Measurements from ENCODE around the gene ITGA1. TPM values are rescaled to one million over a fixed set of nuclear protein-coding genes. Genes with fewer than 3 reads are reported as not detected.

The ITGA1 gene
- total RNA-seq, 1 donor from 2014 or later = 42.7 TPM

- Histone ChIP-seq H3K36me3 (no peaks in the 10 kb centered on the region), H3K4me1 (peaks cover 23% of the 10 kb centered on the region), H3K27me3 (no peaks in the 10 kb centered on the region), H3K4me3 (no peak overlapping the region), H3K27ac (no peak overlapping the region), H3K9me3 (no peaks in the 10 kb centered on the region)
- intact Hi-C loops (cut with DNase I) = loop anchor here (10.0 kb wide), 1 partner anchor 1407 kb away; the partner anchor contains the start of gene ISL1
- TF ChIP-seq CTCF (IDR thresholded peaks at IDR 0.05) (no peak), POLR2AphosphoS5 (IDR thresholded peaks at IDR 0.05; ENCODE audit: insufficient read depth in 1 of 2, low read depth in 1 of 2) (no peak), POLR2A (IDR thresholded peaks at IDR 0.05) (no peak)
- DNase-seq (ENCODE audit: extremely low spot score in 2 of 2) = no peak
Observed at GRCh38 chr5:52791366-52791765, 3.6 kb downstream of the ITGA1 start.

GRCh38 chr5:52794519-52794918 lies 6.8 kb downstream of the ITGA1 start:
- intact Hi-C loops (cut with DNase I) = loop anchor here (10.0 kb wide), 1 partner anchor 1410 kb away; the partner anchor contains the start of gene ISL1

GRCh38 chr5:52796031-52796430 lies 8.3 kb downstream of the ITGA1 start:
- Histone ChIP-seq H3K4me1 (peaks cover 32% of the 10 kb centered on the region), H3K4me3 (no peak overlapping the region), H3K27ac (no peak overlapping the region), H3K9me3 (no peaks in the 10 kb centered on the region), H3K27me3 (no peaks in the 10 kb centered on the region), H3K36me3 (no peaks in the 10 kb centered on the region)
- TF ChIP-seq CTCF (IDR thresholded peaks at IDR 0.05) (no peak), POLR2AphosphoS5 (IDR thresholded peaks at IDR 0.05; ENCODE audit: insufficient read depth in 1 of 2, low read depth in 1 of 2) (no peak), POLR2A (IDR thresholded peaks at IDR 0.05) (no peak)
- DNase-seq (ENCODE audit: extremely low spot score in 2 of 2) = no peak
- intact Hi-C loops (cut with DNase I) = loop anchor here (10.0 kb wide), 1 partner anchor 1411 kb away; the partner anchor contains the start of gene ISL1

More at GRCh38 chr5:52794519-52794918, 6.8 kb downstream of the ITGA1 start:
- H3K4me1 ChIP-seq = peaks cover 29% of the 10 kb centered on the region
- no peaks in the 10 kb centered on the region for H3K27me3 ChIP-seq
- DNase-seq (ENCODE audit: extremely low spot score in 2 of 2) = no peak
- no peaks in the 10 kb centered on the region for H3K36me3 ChIP-seq
- no peak overlapping the region for H3K4me3 ChIP-seq
- TF ChIP-seq CTCF (IDR thresholded peaks at IDR 0.05) = no peak
- TF ChIP-seq POLR2AphosphoS5 (IDR thresholded peaks at IDR 0.05; ENCODE audit: insufficient read depth in 1 of 2, low read depth in 1 of 2) = no peak
- no peak for TF ChIP-seq POLR2A (IDR thresholded peaks at IDR 0.05)
- no peaks in the 10 kb centered on the region for H3K9me3 ChIP-seq
- H3K27ac ChIP-seq = no peak overlapping the region

- no peak for DNase-seq (ENCODE audit: extremely low spot score in 2 of 2)
- no peaks in the 10 kb centered on the region for H3K36me3 ChIP-seq
- intact Hi-C loops (cut with DNase I) = loop anchor here (10.0 kb wide), 1 partner anchor 1412 kb away; the partner anchor contains the start of gene ISL1
- H3K4me1 ChIP-seq = peaks cover 38% of the 10 kb centered on the region
- TF ChIP-seq POLR2AphosphoS5 (IDR thresholded peaks at IDR 0.05; ENCODE audit: insufficient read depth in 1 of 2, low read depth in 1 of 2) = no peak
- TF ChIP-seq POLR2A (IDR thresholded peaks at IDR 0.05) = no peak
- TF ChIP-seq CTCF (IDR thresholded peaks at IDR 0.05) = no peak
- H3K9me3 ChIP-seq = no peaks in the 10 kb centered on the region
- H3K4me3 ChIP-seq = no peak overlapping the region
- no peaks in the 10 kb centered on the region for H3K27me3 ChIP-seq
- no peak overlapping the region for H3K27ac ChIP-seq
Observed at GRCh38 chr5:52796516-52797103, 8.9 kb downstream of the ITGA1 start.

- intact Hi-C loops (cut with DNase I) = loop anchor here (10.0 kb wide), 1 partner anchor 1414 kb away; the partner anchor contains the start of gene ISL1
- H3K4me1 ChIP-seq = peaks cover 57% of the 10 kb centered on the region
- TF ChIP-seq POLR2A (IDR thresholded peaks at IDR 0.05) = no peak
- no peak for TF ChIP-seq POLR2AphosphoS5 (IDR thresholded peaks at IDR 0.05; ENCODE audit: insufficient read depth in 1 of 2, low read depth in 1 of 2)
- no peak for TF ChIP-seq CTCF (IDR thresholded peaks at IDR 0.05)
- peak overlapping the region; percentile 64 to 72 for H3K4me3 ChIP-seq
- H3K9me3 ChIP-seq = no peaks in the 10 kb centered on the region
- no peaks in the 10 kb centered on the region for H3K27me3 ChIP-seq
- H3K36me3 ChIP-seq = no peaks in the 10 kb centered on the region
- DNase-seq (ENCODE audit: extremely low spot score in 2 of 2) = no peak
- peak overlapping the region; percentile 96 for H3K27ac ChIP-seq
Observed at GRCh38 chr5:52798938-52799337, 11.2 kb downstream of the ITGA1 start.

Data from vagina (tissue), 2 donors.